Glutamatergic neuron (in vitro differentiated cells): ENCODE measurements around the gene ZCWPW1. TPM values are rescaled to one million over a fixed set of nuclear protein-coding genes. Genes with fewer than 3 reads are reported as not detected.

ENCODE experiments used
- DNase-seq: peaks from one replicate; pipeline ENCODE4 v3.0.0; 2022
- H3K27ac Mint-ChIP-seq: one replicate; pipeline ENCODE4 v1.8.0; 2020; ENCODE audit warnings: mild to moderate bottlenecking, mixed read lengths, inconsistent platforms; ENCODE audit not compliant: unreplicated experiment
- H3K27me3 Mint-ChIP-seq: one replicate; pipeline ENCODE4 v1.8.0; 2020; ENCODE audit warnings: mild to moderate bottlenecking, moderate library complexity, mixed read lengths, inconsistent platforms; ENCODE audit not compliant: unreplicated experiment
- H3K36me3 Mint-ChIP-seq: one replicate; pipeline ENCODE4 v1.8.0; 2020; ENCODE audit warnings: mild to moderate bottlenecking, mixed read lengths, inconsistent platforms; ENCODE audit not compliant: unreplicated experiment
- H3K4me1 Mint-ChIP-seq: one replicate; pipeline ENCODE4 v1.8.0; 2020; ENCODE audit warnings: mild to moderate bottlenecking, low read depth, mixed read lengths, inconsistent platforms; ENCODE audit not compliant: unreplicated experiment
- H3K4me3 Mint-ChIP-seq: one replicate; pipeline ENCODE4 v1.8.0; 2020; ENCODE audit warnings: mild to moderate bottlenecking, mixed read lengths, inconsistent platforms; ENCODE audit not compliant: unreplicated experiment
- H3K9me3 Mint-ChIP-seq: one replicate; pipeline ENCODE4 v1.8.0; 2020; ENCODE audit warnings: mild to moderate bottlenecking, moderate library complexity, mixed read lengths, inconsistent platforms; ENCODE audit not compliant: unreplicated experiment
- total RNA-seq: library from RNA; stranded (reverse); fragmentation: NEBNext Ultra II Directional; extraction: Animal tissue kit (Norgen Biotek cat#: 25700); gene quantifications from one replicate; pipeline ENCODE4 v1.2.1, GENCODE V29; 2021; ENCODE audit not compliant: unreplicated experiment
- TF ChIP-seq, protein P1 (sequence below): fragments of 200-600 bp; sonication (generic); IDR thresholded peaks from one replicate; pipeline ENCODE4 v1.5.0; 2021; ENCODE audit not compliant: partially characterized antibody, unreplicated experiment

ZCWPW1 gene
- total RNA-seq, 1 donor from 2014 or later, result 1.8 TPM

DNA sequence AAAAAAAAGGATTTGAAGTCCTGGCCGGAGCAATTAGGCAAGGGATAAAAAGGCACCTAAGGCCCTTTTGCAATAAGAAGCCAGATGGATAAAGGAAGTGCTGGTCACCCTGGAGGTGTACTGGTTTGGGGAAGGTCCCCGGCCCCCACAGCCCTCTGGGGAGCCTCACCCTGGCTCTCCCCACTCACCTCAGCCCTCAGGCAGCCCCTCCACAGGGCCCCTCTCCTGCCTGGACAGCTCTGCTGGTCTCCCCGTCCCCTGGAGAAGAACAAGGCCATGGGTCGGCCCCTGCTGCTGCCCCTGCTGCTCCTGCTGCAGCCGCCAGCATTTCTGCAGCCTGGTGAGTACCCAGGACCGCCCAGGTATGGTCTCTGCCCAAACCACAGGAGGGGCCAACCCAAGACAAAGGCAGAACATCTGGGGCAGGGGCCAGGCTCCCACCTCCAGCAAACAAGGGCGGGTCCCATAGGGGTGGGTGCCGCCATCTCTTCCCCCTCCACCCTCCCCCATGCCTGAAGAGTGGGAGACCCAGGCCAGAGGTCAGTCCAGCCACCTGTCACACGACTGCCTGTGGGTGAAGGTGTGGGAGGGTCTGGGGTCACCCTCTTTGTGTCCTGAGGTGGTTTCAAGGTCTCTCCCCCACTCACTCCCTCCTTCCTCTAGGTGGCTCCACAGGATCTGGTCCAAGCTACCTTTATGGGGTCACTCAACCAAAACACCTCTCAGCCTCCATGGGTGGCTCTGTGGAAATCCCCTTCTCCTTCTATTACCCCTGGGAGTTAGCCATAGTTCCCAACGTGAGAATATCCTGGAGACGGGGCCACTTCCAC lies 70.3 kb downstream of the ZCWPW1 start, which contains the start of gene PILRB:
Gene PILRB, plus strand, starts transcription at position 91 of the 830 bp plus-strand sequence. Its CDS starts 186 bp downstream, at position 277.
- Mint-ChIP-seq H3K27ac (no peak within 1 kb of the TSS), H3K4me3 (no peak within 1 kb of the TSS), H3K27me3 (peaks cover 2% of the 10 kb centered on the region), H3K9me3 (peaks cover 4% of the 10 kb centered on the region), H3K4me1 (peaks cover 2% of the 10 kb centered on the region), H3K36me3 (no peaks in the 10 kb centered on the region)
- no peak for DNase-seq
- TF ChIP-seq, protein P1, sequence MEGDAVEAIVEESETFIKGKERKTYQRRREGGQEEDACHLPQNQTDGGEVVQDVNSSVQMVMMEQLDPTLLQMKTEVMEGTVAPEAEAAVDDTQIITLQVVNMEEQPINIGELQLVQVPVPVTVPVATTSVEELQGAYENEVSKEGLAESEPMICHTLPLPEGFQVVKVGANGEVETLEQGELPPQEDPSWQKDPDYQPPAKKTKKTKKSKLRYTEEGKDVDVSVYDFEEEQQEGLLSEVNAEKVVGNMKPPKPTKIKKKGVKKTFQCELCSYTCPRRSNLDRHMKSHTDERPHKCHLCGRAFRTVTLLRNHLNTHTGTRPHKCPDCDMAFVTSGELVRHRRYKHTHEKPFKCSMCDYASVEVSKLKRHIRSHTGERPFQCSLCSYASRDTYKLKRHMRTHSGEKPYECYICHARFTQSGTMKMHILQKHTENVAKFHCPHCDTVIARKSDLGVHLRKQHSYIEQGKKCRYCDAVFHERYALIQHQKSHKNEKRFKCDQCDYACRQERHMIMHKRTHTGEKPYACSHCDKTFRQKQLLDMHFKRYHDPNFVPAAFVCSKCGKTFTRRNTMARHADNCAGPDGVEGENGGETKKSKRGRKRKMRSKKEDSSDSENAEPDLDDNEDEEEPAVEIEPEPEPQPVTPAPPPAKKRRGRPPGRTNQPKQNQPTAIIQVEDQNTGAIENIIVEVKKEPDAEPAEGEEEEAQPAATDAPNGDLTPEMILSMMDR, result no peak

DNA sequence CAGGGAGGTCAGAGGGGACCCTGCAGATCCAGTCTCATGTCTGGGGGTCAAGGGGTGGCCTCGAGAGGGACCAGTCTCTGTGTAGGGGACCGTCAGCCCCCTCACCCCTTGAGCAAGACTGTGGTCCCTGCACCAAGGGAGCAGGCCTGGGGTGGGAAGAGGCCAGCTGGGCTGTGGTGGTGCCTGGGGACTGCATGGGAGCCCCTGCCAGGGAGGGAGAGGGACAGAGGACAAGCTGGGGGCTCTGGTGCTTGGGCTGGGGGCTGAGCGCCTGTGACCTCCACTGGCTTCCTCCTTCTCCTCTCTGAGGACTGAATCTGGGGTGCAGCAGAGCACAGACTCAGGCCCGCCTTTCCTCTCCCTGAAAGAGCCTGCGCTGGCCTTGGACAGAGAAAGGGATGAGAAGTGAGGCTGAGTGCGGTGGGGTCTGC lies 71.4 kb downstream of the ZCWPW1 start:
- Mint-ChIP-seq H3K4me1 (peaks cover 2% of the 10 kb centered on the region), H3K4me3 (no peak overlapping the region)
- no peak for DNase-seq

DNA sequence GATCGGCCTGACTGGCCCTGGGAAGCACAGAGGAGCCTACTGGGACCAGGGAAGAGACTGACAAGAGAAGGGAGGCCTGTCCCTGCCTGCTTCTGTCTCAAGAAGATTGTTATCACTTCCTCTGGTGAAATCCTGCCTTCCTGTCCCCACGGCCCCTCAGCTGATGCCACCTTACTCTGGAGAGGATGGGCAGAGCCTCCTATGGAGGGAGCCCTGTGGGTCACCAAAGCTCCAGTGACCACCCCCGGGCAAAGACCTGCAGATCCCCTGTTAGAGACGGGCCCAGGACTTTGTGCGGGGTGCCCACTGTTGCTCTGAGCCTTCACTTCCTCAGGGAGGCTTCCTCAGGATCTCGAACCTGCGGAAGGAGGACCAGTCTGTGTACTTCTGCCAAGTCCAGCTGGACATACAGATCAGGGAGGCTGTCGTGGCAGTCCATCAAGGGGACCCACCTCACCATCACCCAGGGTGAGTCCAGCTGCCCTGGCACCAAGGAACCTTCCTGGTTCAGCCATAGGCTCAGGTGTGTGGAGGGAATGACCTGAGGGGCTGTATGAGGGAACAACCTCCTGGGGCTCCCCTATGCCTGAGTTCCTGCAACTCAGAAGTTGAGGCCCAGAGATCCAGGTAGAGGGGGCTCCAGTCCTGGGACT lies 72.0 kb downstream of the ZCWPW1 start:
- TF ChIP-seq, protein P1, result no peak
- H3K4me3 Mint-ChIP-seq, result no peak overlapping the region
- H3K4me1 Mint-ChIP-seq, result peaks cover 2% of the 10 kb centered on the region
- H3K27ac Mint-ChIP-seq, result no peak overlapping the region
- no peak for DNase-seq
- peaks cover 4% of the 10 kb centered on the region for H3K9me3 Mint-ChIP-seq
- H3K36me3 Mint-ChIP-seq, result no peaks in the 10 kb centered on the region
- peaks cover 2% of the 10 kb centered on the region for H3K27me3 Mint-ChIP-seq

More for the DNA sequence above, 71.4 kb downstream of the ZCWPW1 start:
- no peaks in the 10 kb centered on the region for H3K36me3 Mint-ChIP-seq
- TF ChIP-seq, protein P1, result no peak
- H3K27ac Mint-ChIP-seq, result no peak overlapping the region
- peaks cover 2% of the 10 kb centered on the region for H3K27me3 Mint-ChIP-seq
- peaks cover 4% of the 10 kb centered on the region for H3K9me3 Mint-ChIP-seq

DNA sequence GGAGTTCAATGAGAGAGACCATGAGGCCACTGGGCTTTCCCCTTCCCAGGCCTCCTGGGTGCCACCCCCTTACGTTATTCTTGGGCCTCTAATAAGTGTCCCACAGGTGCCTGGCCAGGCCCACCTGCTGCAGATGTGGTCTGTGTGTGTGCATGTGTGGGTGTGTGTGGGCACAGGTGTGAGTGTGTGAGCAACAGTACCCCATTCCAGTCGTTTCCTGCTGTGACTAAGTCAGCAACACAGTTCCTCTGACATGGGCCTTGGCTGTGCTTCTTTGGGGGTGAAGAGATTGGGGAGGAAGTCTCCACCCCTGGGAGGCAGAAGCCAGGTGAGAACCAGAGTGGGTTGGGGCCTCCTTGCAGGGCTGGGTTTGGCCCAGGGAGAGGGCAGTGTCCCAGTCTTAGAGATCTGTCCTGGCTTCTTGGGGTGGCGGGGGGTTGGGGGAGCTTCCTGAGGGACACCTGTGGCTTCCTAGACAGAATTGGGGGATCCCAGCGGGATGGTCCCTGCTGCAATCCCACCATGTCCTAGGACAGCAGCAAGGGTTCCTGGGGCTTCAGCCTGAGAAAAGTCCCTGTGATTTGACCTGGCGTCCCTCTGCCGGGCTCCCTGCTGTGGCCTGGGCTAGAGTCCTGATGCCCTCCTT lies 74.7 kb downstream of the ZCWPW1 start:
- TF ChIP-seq, protein P1, result no peak
- H3K4me3 Mint-ChIP-seq, result no peak overlapping the region
- no peaks in the 10 kb centered on the region for H3K36me3 Mint-ChIP-seq
- H3K27ac Mint-ChIP-seq, result no peak overlapping the region
- DNase-seq, result no peak
- peaks cover 2% of the 10 kb centered on the region for H3K4me1 Mint-ChIP-seq
- H3K27me3 Mint-ChIP-seq, result peaks cover 4% of the 10 kb centered on the region
- peaks cover 4% of the 10 kb centered on the region for H3K9me3 Mint-ChIP-seq
